GM18519 (cell line): ENCODE measurements around the gene FBXO15.
A peak's percentile ranks its signal among the peaks of the same experiment; 100 is the strongest.

ENCODE experiments used
- ATAC-seq: cut with Tn5 transposase; IDR thresholded peaks from one replicate; pipeline ENCODE4 v1.9.1; 2021; ENCODE audit warnings: mild to moderate bottlenecking, moderate library complexity; ENCODE audit not compliant: unreplicated experiment, low FRiP score

Gene FBXO15

DNA sequence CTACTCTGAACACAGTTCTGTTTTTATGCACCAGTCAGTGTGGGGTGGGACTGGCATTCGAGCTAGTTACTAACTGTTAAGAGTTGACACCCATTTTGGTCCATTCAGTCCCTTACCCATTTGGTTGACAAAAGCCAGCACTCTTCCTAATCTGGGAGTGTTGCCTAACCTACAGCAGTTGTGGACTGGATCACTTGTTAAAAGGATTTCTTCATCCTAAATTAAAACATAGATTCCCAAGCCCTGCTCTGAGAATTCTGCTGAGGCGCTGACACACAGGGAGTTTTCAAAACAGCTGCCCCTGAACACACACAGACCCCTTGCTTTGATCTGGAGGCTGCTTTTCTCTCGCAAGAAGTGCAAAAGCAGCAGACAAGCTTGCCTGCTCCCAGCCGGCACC, 7.1 kb upstream of the FBXO15 start:
- ATAC-seq, result no peak

DNA sequence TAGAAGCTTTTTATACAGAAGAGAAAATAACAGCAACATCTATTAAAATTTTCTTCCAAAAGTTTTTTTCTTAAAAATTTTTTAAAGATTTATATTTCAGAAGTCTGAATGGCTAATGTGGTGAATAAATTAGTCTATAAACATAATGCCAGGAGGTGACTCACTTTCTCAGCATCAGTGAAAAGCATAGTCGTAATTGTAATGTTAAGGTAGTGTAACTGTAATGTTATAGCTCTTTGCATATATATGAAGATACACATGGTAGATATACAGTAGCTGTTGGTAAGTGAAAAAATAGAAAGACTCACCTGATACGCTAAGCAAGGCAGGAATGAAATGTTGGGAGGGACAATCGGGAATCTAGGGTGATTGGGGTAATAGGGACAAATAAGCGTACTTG, 6.2 kb upstream of the FBXO15 start:
- ATAC-seq, result no peak

DNA sequence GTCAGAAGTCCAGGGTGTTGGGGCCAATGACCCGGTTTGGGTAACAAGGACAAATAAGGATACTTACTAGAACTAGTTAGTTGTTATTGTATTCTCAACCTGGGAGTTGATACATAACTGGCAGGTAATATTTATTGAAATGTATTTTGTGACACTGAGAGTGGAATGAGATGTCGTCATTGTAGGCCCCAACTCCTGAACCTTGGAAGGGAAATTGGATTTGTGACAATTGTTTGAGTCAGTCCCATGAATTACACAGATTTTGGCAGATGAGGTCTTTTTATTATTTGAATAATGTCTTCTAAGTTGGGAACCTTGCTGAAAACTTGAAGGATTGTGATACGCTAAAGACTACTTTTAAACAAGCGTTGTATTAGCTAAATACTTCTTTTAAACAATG, 5.7 kb upstream of the FBXO15 start:
- no peak for ATAC-seq

DNA sequence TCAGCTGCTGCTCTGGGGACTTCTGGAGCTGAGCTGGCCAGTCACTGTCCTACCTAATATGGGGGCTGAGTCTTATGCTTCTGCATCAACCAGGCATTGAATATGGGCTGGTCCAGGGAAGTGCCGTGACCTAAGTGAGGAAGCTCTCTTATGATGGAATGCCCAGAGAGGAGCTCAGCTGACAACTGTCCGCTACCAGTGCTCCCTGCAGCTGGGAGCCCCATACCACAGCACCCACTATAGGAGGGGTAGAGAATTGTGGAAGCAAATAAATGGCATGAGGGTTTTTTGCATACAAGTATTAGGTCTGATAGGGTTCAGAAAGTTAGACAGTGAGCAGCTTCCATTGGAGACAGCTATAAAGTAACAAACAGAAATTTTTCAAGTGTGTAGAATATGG, 5.2 kb upstream of the FBXO15 start:
- ATAC-seq, result no peak

DNA sequence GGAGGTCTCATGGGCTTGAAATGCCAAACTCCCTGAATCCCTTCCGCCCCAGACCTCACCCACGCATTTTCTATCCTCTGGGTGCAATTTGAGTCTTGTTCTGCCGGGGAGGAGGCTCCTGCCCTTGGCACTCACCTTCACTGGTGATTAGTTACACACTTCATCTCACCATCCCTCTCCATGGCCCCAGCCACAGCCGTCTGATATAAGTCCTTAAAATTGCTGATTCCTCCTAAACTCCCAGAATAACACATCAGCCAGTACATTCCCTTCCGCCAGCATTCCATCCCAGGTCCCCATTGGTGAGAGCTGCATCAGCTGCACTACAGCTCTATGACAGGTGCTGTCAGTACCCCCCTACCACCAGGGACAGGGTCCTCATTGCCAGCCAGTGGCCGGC, 4.6 kb upstream of the FBXO15 start:
- ATAC-seq, result no peak

- no peak for ATAC-seq
Measured at GRCh38 chr18:74149878-74150277, 2.2 kb upstream of the FBXO15 start.

DNA sequence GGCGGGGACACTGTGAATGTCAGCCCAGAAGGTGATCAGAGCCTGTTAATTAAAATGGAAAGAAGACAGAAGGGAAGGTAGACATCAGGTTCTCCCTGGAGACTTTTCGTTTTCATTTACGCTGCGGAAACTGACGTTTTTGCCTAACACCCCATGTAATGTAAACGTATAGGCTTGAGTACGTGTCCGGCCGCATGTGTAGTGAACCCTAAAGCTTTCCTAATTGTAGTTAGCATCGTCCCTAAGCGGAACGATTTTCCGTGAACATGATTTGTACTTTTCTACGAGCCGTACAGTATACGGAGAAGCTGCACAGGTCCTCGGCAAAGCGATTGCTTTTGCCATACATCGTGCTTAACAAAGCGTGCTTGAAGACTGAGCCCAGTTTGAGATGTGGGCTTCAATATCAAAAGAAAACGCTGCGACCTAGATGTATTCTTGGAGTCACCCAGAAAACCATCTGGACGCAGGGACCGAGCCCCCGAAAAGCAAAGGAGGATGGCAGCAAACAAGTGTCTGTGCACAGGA, 973 bp upstream of the FBXO15 start:
- ATAC-seq, result peak; percentile 10

DNA sequence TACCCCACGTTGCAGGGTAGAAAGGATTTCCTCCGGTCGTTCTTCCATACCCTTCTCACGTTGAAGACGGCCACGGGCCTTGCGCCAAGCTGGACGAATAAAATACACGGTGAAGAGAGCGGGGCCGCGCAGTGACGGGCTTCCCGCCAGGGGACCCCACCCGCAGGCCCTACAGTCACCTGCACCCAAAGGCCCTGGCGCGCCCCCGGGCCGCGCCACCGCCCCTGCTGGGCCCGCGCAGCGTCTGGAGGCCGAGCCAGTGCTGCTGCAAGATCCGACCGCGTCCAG, 199 bp downstream of the FBXO15 start:
- ATAC-seq, result no peak

DNA sequence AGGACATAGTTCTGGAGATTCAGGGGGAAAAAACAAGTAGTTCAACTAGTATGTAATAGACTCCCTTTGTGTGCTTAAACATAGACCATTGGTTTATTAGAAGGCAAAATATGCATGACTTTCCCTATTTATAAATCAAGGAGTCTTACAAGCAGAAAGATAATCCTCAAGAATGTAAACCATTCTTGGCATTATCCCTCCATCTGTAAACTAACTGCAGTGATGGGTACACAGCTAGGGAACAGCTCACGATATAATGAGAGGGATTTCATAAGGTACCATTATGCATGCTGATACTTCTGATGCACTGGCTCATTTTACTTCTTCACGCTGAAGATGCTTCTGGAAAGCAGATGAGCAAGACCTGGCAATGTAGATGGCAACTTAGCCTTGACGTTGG, 878 bp downstream of the FBXO15 start:
- ATAC-seq, result no peak

GRCh38 chr18:74142252-74142651, 5.4 kb downstream of the FBXO15 start:
- ATAC-seq, result no peak

DNA sequence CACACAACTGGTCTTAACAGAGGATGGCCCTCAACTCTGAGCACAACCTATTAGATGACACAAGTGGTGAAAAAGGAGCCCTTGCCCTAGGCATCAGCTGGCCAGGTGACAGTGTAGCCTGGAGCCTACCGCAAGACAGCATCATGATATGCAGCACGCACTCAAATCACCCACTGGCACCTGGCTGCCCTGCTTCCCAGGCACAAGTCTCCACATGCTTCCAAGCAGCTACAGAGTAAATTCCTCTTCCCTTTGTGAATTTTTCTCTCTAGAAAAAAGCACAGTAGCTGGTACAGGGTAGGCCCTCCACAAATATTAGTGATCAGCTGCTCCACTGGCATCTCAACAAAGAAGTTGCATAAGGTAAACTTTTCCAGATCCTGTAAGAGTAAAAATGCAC, 6.0 kb downstream of the FBXO15 start:
- ATAC-seq, result no peak

- ATAC-seq, result no peak
Measured at GRCh38 chr18:74140582-74140981, 7.1 kb downstream of the FBXO15 start.

- ATAC-seq, result peak; percentile 70
Measured at GRCh38 chr18:74139888-74140287, 7.7 kb downstream of the FBXO15 start.

- ATAC-seq, result peak; percentile 13
Measured at GRCh38 chr18:74139411-74139810, 8.2 kb downstream of the FBXO15 start.

- ATAC-seq, result no peak
Measured at GRCh38 chr18:74137920-74138538, 9.6 kb downstream of the FBXO15 start.

DNA sequence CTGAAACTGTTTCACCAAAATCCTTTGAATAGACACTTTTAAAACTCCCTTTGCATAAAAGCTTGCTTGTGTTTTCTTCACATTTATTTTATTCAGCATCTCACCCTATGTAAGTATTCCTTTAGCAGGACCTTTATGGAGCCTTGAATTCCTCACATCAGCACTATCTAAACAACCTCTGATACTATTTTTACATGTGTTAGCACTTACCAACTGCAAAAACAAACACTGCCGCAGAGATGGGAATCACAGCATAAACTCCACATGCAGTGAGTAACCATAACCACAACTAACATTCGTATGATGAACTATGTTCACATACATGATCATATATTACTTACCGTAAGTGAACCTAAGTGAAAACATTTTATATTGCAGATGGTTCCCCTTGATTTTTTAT, 15.4 kb downstream of the FBXO15 start:
- ATAC-seq, result no peak

GRCh38 chr18:74131124-74131523, 16.5 kb downstream of the FBXO15 start:
- no peak for ATAC-seq

DNA sequence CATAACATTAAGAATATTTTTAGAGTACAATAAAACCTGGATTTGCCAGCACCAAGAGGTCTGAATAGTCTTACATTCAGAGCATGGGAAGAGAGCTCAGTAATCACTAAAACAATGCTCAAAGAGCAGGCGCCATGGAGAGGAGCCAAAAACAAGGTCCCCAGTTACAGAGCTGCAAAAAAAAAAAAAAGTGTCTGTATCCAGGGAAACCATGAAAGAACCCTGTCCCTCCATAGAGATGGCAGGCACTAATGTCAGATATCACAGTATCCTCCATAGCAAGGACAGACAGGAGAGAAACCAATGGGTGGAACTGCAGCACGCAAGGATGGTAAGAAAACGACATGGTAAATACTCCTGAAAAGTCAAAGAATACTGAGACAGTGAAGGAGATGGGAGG, 19.5 kb downstream of the FBXO15 start:
- no peak for ATAC-seq

- ATAC-seq, result no peak
Measured at GRCh38 chr18:74126684-74127655, 20.7 kb downstream of the FBXO15 start.

GRCh38 chr18:74124642-74125041, 23.0 kb downstream of the FBXO15 start:
- ATAC-seq, result no peak

DNA sequence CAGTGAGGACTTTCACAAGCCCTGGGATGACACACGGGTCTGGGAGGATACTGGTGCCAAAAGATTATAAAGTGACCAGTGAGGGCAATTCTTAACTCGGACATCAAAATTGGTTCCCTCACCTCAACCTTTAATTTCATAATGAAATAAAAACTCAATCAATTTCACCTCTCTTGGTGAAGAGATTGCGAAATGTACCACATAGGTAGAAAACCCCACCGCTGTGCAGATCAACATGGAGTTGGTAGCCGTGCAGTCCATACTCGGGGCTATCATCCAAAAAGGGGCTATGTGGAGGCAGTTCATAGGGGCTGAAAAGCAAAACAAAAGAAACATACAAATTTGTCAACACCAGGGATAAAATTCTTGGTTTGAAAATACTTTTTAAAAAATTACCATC, 24.4 kb downstream of the FBXO15 start:
- no peak for ATAC-seq
